Lower lobe of right lung (tissue), 2 donors: ENCODE measurements around the gene PCDHGA4. TPM values are rescaled to one million over a fixed set of nuclear protein-coding genes. Genes with fewer than 3 reads are reported as not detected.
A peak's percentile ranks its signal among the peaks of the same experiment; 100 is the strongest.
"Not testable (repeated sequence)": the region's sequence is repeated elsewhere in the genome, so short reads cannot be mapped to it uniquely, and the experiment has no call there.

Experiments
- ATAC-seq, 2 donors: fragments of 200-7000 bp; cut with Tn5 transposase; one replicate each; pipeline ENCODE4 v1.9.1; 2020 to 2022; ENCODE audit warnings: mild to moderate bottlenecking in 2 of 2, moderate library complexity in 2 of 2
- DNase-seq: peaks from one replicate; pipeline ENCODE4 v3.0.0-alpha.2; 2020
- H3K27ac ChIP-seq: fragments of 200-600 bp; one replicate; pipeline ENCODE4 v1.8.0; 2022
- H3K27me3 ChIP-seq: fragments of 200-600 bp; one replicate; pipeline ENCODE4 v1.8.0; 2022; ENCODE audit warnings: low read depth
- H3K36me3 ChIP-seq: fragments of 200-600 bp; one replicate; pipeline ENCODE4 v1.8.0; 2022; ENCODE audit warnings: mild to moderate bottlenecking
- H3K4me1 ChIP-seq: fragments of 200-600 bp; one replicate; pipeline ENCODE4 v1.8.0; 2022
- H3K4me3 ChIP-seq: fragments of 200-600 bp; one replicate; pipeline ENCODE4 v1.8.0; 2022; ENCODE audit warnings: mild to moderate bottlenecking
- H3K9me3 ChIP-seq: fragments of 200-600 bp; one replicate; pipeline ENCODE4 v1.8.0; 2022
- intact Hi-C: fragments of 100-400 bp; cut with DNase I; formaldehyde crosslinking; loops from one replicate; pipeline ENCODE4 v1.11.0; 2022
- long read RNA-seq: library from polyadenylated mRNA; unstranded; transcript quantifications from one replicate; pipeline ENCODE4 v2.0.0, GENCODE V29; 2021
- total RNA-seq: library from RNA; stranded (reverse); fragmentation: NEBNext Ultra II Directional; extraction: Animal tissue kit (Norgen Biotek cat#: 25700); gene quantifications from one replicate; pipeline ENCODE4 v1.2.1, GENCODE V29; 2021
- TF ChIP-seq, protein P1 (sequence below): fragments of 200-600 bp; IDR thresholded peaks from one replicate; pipeline ENCODE4 v1.8.0; 2022; ENCODE audit warnings: antibody characterized with exemption, mild to moderate bottlenecking
- donor health status: DM: no; HTN: yes; CAD: no; lungs with severe emphysema.

The PCDHGA4 gene
- 3.1 TPM for total RNA-seq
- long read RNA-seq, result 0 reads

DNA sequence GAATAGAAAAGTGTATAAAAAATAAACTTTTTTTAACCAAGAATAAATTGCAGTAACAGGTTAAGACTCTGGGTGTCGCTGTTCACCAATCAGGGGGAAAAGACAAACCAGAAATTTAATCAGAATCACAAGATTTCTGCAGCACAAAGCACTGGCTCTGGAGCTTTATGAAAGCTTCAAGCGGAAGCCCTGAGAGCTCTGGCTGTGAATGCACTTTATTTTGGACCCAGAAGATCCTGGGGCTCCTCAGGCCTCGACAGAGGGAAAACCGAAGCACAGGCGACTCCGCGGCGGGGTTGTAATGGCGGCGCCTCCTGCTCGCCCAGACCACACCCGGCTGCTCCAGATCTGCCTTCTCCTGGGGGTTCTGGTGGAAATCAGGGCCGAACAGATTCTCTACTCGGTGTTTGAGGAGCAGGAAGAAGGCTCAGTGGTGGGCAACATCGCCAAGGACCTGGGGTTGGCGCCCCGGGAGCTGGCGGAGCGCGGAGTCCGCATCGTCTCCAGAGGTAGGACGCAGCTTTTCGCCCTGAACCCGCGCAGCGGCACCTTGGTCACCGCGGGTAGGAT, at the start of gene PCDHGA4:
Gene PCDHGA4 (plus strand): TSS at position 122 of the 570 bp plus-strand sequence. CDS start 87 bp downstream, at position 209.
- H3K9me3 ChIP-seq, result peaks cover 60% of the 10 kb centered on the region
- H3K4me1 ChIP-seq, result no peaks in the 10 kb centered on the region
- no peak for ATAC-seq
- H3K4me3 ChIP-seq, result peak within 1 kb of the TSS; percentile 39
- TF ChIP-seq, protein P1, sequence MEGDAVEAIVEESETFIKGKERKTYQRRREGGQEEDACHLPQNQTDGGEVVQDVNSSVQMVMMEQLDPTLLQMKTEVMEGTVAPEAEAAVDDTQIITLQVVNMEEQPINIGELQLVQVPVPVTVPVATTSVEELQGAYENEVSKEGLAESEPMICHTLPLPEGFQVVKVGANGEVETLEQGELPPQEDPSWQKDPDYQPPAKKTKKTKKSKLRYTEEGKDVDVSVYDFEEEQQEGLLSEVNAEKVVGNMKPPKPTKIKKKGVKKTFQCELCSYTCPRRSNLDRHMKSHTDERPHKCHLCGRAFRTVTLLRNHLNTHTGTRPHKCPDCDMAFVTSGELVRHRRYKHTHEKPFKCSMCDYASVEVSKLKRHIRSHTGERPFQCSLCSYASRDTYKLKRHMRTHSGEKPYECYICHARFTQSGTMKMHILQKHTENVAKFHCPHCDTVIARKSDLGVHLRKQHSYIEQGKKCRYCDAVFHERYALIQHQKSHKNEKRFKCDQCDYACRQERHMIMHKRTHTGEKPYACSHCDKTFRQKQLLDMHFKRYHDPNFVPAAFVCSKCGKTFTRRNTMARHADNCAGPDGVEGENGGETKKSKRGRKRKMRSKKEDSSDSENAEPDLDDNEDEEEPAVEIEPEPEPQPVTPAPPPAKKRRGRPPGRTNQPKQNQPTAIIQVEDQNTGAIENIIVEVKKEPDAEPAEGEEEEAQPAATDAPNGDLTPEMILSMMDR, result peak; percentile 40
- intact Hi-C loops, result no loop called here
- no peak within 1 kb of the TSS for H3K27ac ChIP-seq
- H3K36me3 ChIP-seq, result no peaks in the 10 kb centered on the region
- peaks cover 18% of the 10 kb centered on the region for H3K27me3 ChIP-seq
- no peak for DNase-seq

DNA sequence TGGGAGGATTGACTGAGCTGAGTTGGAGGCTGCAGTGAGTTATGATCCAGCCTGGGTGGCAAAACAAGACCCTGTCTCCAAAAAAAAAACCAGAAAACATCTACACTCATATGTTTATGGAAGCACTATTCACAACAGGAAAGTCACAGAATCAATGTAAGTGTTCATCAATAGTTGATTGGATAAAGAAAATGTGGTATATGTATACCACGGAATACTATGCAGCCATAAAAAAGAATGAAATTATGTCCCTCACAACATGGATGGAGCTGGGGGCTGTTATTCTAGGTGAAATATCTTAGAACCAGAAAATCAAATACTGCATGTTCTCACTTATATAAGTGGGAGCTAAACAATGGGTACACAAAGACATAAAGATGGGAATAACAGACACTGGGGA, 48.2 kb upstream of the PCDHGA4 start:
- H3K27me3 ChIP-seq, result no peaks in the 10 kb centered on the region
- H3K4me1 ChIP-seq, result no peaks in the 10 kb centered on the region
- DNase-seq (no peak), ATAC-seq (no peak)
- H3K27ac ChIP-seq, result no peak overlapping the region
- peaks cover 97% of the 10 kb centered on the region for H3K9me3 ChIP-seq
- intact Hi-C loops, result no loop called here
- no peaks in the 10 kb centered on the region for H3K36me3 ChIP-seq
- H3K4me3 ChIP-seq, result no peak overlapping the region
- TF ChIP-seq, protein P1, result no peak

DNA sequence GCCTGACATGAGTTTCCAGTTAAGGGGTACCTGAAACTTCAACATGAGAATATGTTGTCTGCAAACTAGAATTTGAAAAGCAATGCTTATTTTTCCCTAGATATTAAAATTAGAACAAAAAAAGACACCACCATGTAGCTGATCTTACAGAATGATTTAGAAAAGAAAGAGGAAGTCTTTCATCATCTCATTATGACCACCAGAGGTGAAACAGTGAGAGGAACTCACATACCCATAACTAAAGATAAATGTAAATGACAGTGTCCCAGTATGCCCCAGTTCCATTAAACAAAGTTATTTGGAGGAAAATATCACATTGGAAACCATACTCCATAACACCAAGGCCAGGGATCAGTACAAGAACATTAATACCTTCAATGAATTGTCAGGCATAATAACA, 41.1 kb upstream of the PCDHGA4 start:
- Histone ChIP-seq H3K27me3 (no peaks in the 10 kb centered on the region), H3K27ac (no peak overlapping the region), H3K36me3 (no peaks in the 10 kb centered on the region), H3K9me3 (peaks cover 97% of the 10 kb centered on the region), H3K4me3 (no peak overlapping the region), H3K4me1 (no peaks in the 10 kb centered on the region)
- no peak for DNase-seq
- TF ChIP-seq, protein P1, result no peak
- intact Hi-C loops, result no loop called here
- no peak for ATAC-seq

DNA sequence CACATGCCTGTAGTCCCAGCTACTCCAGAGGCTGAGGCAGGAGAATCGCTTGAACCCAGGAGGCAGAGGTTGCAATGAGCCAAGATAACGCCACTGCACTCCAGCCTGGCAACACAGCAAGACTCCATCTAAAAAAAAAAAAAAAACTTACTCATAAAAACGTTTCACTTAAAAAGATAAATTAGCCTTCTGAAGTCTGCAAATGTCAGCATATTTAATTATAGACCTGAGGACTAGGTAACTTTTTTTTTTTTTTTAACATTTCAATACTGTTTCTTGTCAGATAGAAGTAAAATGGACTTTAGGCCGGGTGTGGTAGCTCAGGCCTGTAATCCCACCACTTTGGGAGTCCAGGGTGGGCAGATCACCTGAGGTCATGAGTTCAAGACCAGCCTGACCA, 37.9 kb upstream of the PCDHGA4 start:
- peaks cover 90% of the 10 kb centered on the region for H3K9me3 ChIP-seq
- intact Hi-C loops, H3K4me3 ChIP-seq, H3K27me3 ChIP-seq, DNase-seq, H3K36me3 ChIP-seq, H3K4me1 ChIP-seq, H3K27ac ChIP-seq, ATAC-seq: not testable (repeated sequence)

DNA sequence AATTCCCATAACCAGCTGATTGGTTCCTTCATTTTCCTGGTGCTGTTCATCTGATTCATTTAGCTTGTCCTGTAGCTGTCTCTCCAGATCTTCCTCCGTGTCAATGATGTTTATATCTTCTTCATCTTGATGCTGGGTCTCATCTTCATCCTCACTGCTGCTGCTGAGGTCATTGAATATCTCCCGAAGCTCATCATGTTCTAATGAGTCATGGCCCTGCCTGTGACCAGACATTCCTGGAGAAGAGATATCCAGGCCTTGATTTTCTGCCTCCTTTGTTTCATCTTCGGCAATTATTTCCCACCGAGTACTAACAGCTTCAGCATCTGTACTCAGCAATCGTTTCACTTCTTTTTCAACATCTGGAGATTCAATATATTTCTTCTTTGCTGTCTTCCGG, 35.6 kb upstream of the PCDHGA4 start:
- no peak for DNase-seq
- Histone ChIP-seq H3K9me3 (peaks cover 78% of the 10 kb centered on the region), H3K27me3 (no peaks in the 10 kb centered on the region), H3K4me3 (peak overlapping the region; percentile 82), H3K36me3 (no peaks in the 10 kb centered on the region), H3K4me1 (no peaks in the 10 kb centered on the region), H3K27ac (no peak overlapping the region)
- ATAC-seq, result no peak
- intact Hi-C loops, result no loop called here
- TF ChIP-seq, protein P1, result no peak

DNA sequence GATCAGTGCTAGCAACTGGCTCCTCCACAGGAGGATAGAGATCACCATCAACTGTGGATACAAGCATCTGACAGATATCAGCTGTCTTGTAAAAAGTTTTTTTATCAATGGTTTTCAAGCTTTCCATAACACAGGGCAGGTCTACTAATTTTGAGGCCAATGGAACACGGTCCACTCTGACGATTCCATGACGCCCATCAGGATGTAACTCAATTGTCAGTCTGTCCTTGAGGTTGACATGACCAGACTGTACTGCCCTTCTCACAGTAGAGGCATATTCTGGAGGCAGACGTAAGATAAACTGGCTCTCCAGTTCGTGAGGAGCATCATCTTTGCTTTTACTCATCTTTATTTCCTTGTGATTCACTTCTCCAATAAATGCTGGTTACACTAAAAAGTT, 35.1 kb upstream of the PCDHGA4 start:
- intact Hi-C loops, result no loop called here
- peak overlapping the region; percentile 82 for H3K4me3 ChIP-seq
- no peaks in the 10 kb centered on the region for H3K4me1 ChIP-seq
- no peak for DNase-seq
- H3K27ac ChIP-seq, result no peak overlapping the region
- no peaks in the 10 kb centered on the region for H3K36me3 ChIP-seq
- peaks cover 73% of the 10 kb centered on the region for H3K9me3 ChIP-seq
- H3K27me3 ChIP-seq, result no peaks in the 10 kb centered on the region
- TF ChIP-seq, protein P1, result no peak
- ATAC-seq, result no peak
